Aortic smooth muscle cell (primary cell): ENCODE results near the gene HLA-DRB5. TPM values are rescaled to one million over a fixed set of nuclear protein-coding genes. Genes with fewer than 3 reads are reported as not detected.

Experiments used
- total RNA-seq: library from RNA; depleted of rRNA; stranded (reverse); fragments of >200 nt; gene quantifications from 2 replicates; pipeline ENCODE4 v1.2.3, GENCODE V29; 2014

Gene HLA-DRB5
- not detected in 2 replicates for total RNA-seq

DNA sequence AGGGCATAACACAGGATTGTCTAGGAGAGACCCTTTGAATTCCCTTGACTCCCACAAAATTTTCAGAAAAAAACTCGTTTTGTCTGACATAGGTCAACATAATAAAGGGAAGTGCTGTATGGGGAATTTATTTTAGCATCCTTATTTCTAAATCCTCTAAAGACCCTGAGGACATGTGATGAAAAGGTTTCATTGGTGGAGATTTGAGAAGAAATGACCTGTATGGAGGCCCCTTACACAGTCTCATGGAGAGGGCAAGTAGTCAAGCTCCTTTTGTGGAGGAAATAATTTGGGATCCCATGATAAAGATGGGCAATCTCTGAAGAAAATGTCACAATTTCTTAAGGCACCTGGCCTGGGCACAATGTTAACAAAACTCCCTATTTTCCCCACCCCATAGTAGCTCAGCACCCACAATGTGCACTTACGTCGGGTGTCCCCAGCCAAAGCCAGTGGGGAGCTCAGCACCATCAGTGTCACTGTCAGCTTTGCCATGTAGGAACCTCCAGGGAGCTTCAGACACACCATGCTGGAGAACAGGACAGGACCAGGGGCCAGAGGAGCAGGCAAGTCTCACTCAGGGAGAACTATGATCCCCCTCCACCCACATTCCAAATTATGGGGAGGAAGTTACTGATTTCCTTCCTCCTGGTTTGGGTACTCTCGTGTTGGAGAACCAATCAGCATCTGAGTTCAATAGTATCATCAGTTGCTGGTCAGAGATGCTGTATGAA is at the start of gene HLA-DRB5:
Gene HLA-DRB5 (minus strand): TSS at position 591 of the 734 bp plus-strand sequence. CDS start 63 bp downstream, at position 528.

Other genes with a start within 250 kb of the HLA-DRB5 start
- not detected in 2 replicates for gene TSBP1, start 158.4 kb downstream of the HLA-DRB5 start, total RNA-seq
- not detected in 2 replicates for gene BTNL2, start 123.1 kb downstream of the HLA-DRB5 start, total RNA-seq
- 0.53 TPM in 1 of 2 replicates, not detected in the other for gene HLA-DRA, start 90.4 kb downstream of the HLA-DRB5 start, total RNA-seq
- gene HLA-DRB1, start 59.6 kb upstream of the HLA-DRB5 start, total RNA-seq, result 0.13 TPM in 1 of 2 replicates, not detected in the other
- gene HLA-DQA1, start 107.1 kb upstream of the HLA-DRB5 start, total RNA-seq, result 0.40 TPM in 1 of 2 replicates, not detected in the other
- not detected in 2 replicates for gene HLA-DQB1, start 136.4 kb upstream of the HLA-DRB5 start, total RNA-seq
- gene HLA-DQA2, start 211.1 kb upstream of the HLA-DRB5 start, total RNA-seq, result not detected in 2 replicates
- not detected in 2 replicates for gene HLA-DQB2, start 233.2 kb upstream of the HLA-DRB5 start, total RNA-seq